OCI-LY7 (cell line): ENCODE measurements around the gene CIT.

Experiments
- CTCF ChIP-seq: fragments of 200-600 bp; sonication (generic); conservative IDR thresholded peaks from 2 replicates; pipeline ENCODE4 v1.5.1; 2014; ENCODE audit warnings: mild to moderate bottlenecking, antibody characterized with exemption, low read length, moderate library complexity, mixed read lengths
- EZH2phosphoT487 ChIP-seq: fragments of 200-600 bp; sonication (generic); IDR thresholded peaks from 2 replicates; pipeline ENCODE4 v1.6.1; 2018; ENCODE audit warnings: low read depth, borderline replicate concordance, mild to moderate bottlenecking, mixed run types, antibody characterized with exemption, low read length, moderate library complexity, mixed read lengths

GRCh38 chr12:119710965-119711551 lies 166.1 kb downstream of the CIT start:
- TF ChIP-seq CTCF (no peak), EZH2phosphoT487 (no peak)
